ENCODE measurements around the gene NBEAL1.
A peak's percentile ranks its signal among the peaks of the same experiment; 100 is the strongest.
"Not testable (repeated sequence)": the region's sequence is repeated elsewhere in the genome, so short reads cannot be mapped to it uniquely, and the experiment has no call there.

NBEAL1 gene

GRCh38 chr2:203066519-203067091, 51.9 kb downstream of the NBEAL1 start:
- POLR2A ChIA-PET; H3K9me3 ChIP-seq (ENCODE audit: control insufficient read depth, insufficient read depth, low read depth, low read length); CTCF ChIA-PET; H3K4me3 ChIP-seq (ENCODE audit: low read depth, low read length); H3K4me1 ChIP-seq (ENCODE audit: control insufficient read depth, insufficient read depth, low read length); H3K27ac ChIP-seq (ENCODE audit: extremely low read depth, low read depth, low read length): not testable (repeated sequence)
- peak; percentile 16 for TF ChIP-seq SETDB1 (IDR thresholded peaks at IDR 0.05; ENCODE audit: insufficient read length, low read length)
- H3K36me3 ChIP-seq (ENCODE audit: control insufficient read depth in 2 of 2, insufficient read depth in 1 of 2, low read length in 2 of 2) = peaks cover 7 to 26% of the 10 kb centered on the region in 2 experiments; a peak in 2 of 3 replicates

- POLR2A ChIA-PET = no interaction called here
- Histone ChIP-seq H3K4me1 (ENCODE audit: control insufficient read depth, insufficient read depth, low read length) (no peaks in the 10 kb centered on the region), H3K36me3 (ENCODE audit: control insufficient read depth in 2 of 2, insufficient read depth in 1 of 2, low read length in 2 of 2) (peaks cover 3 to 27% of the 10 kb centered on the region in 2 experiments; a peak in 2 of 3 replicates), H3K9me3 (ENCODE audit: control insufficient read depth, insufficient read depth, low read depth, low read length) (no peaks in the 10 kb centered on the region), H3K27ac (ENCODE audit: extremely low read depth, low read depth, low read length) (no peak overlapping the region), H3K4me3 (ENCODE audit: low read depth, low read length) (no peak overlapping the region)
- TF ChIP-seq ZNF48 (tag by site-specific recombination; IDR thresholded peaks at IDR 0.05) (no peak), ATF2 (tag by site-specific recombination; IDR thresholded peaks at IDR 0.05; ENCODE audit: low read depth) (no peak)
- CTCF ChIA-PET = interaction anchor here (1.1 kb wide), 1 partner anchor 150 kb away, joined by 5 read pairs; no protein-coding TSS in a partner anchor
These were observed 56.0 kb downstream of the NBEAL1 start for GRCh38 chr2:203070701-203071100.

- POLR2A ChIA-PET = no interaction called here
- no peaks in the 10 kb centered on the region for H3K9me3 ChIP-seq (ENCODE audit: control insufficient read depth, insufficient read depth, low read depth, low read length)
- H3K4me3 ChIP-seq (ENCODE audit: low read depth, low read length) = no peak overlapping the region
- H3K27ac ChIP-seq (ENCODE audit: extremely low read depth, low read depth, low read length) = no peak overlapping the region
- CTCF ChIA-PET = no interaction called here
- H3K4me1 ChIP-seq (ENCODE audit: control insufficient read depth, insufficient read depth, low read length) = no peaks in the 10 kb centered on the region
- no peak for TF ChIP-seq ZNF350 (tag by site-specific recombination; IDR thresholded peaks at IDR 0.05)
- TF ChIP-seq ZNF121 (tag by site-specific recombination; IDR thresholded peaks at IDR 0.05) = no peak
- no peak for TF ChIP-seq ATF2 (tag by site-specific recombination; IDR thresholded peaks at IDR 0.05; ENCODE audit: low read depth)
- TF ChIP-seq ZNF580 (tag by site-specific recombination; IDR thresholded peaks at IDR 0.05) = no peak
- TF ChIP-seq ZBTB48 (tag by site-specific recombination; IDR thresholded peaks at IDR 0.05) = no peak
- peaks cover 3 to 27% of the 10 kb centered on the region in 2 experiments; a peak in 2 of 3 replicates for H3K36me3 ChIP-seq (ENCODE audit: control insufficient read depth in 2 of 2, insufficient read depth in 1 of 2, low read length in 2 of 2)
These were observed 56.5 kb downstream of the NBEAL1 start for GRCh38 chr2:203071148-203071547.

GRCh38 chr2:203072371-203072770, 57.7 kb downstream of the NBEAL1 start:
- POLR2A ChIA-PET = interaction anchor here (0.6 kb wide), 1 partner anchor 21 kb away, joined by 5 read pairs; no protein-coding TSS in a partner anchor
- no peaks in the 10 kb centered on the region for H3K4me1 ChIP-seq (ENCODE audit: control insufficient read depth, insufficient read depth, low read length)
- no peak overlapping the region for H3K27ac ChIP-seq (ENCODE audit: extremely low read depth, low read depth, low read length)
- H3K9me3 ChIP-seq (ENCODE audit: control insufficient read depth, insufficient read depth, low read depth, low read length) = no peaks in the 10 kb centered on the region
- TF ChIP-seq ZNF112 (tag by site-specific recombination; IDR thresholded peaks at IDR 0.05) (no peak), SETDB1 (IDR thresholded peaks at IDR 0.05; ENCODE audit: insufficient read length, low read length) (peak; percentile 23), ZNF707 (tag by site-specific recombination; IDR thresholded peaks at IDR 0.05) (no peak), ZNF837 (tag by site-specific recombination; IDR thresholded peaks at IDR 0.05) (no peak), ZFP41 (tag by site-specific recombination; IDR thresholded peaks at IDR 0.05; ENCODE audit: borderline replicate concordance) (no peak), ZNF571 (tag by site-specific recombination; IDR thresholded peaks at IDR 0.05) (no peak), YY1 (tag by site-specific recombination; IDR thresholded peaks at IDR 0.05) (no peak), GLIS2 (tag by site-specific recombination; IDR thresholded peaks at IDR 0.05) (no peak), ZNF341 (tag by site-specific recombination; IDR thresholded peaks at IDR 0.05; ENCODE audit: low read depth) (no peak)
- H3K4me3 ChIP-seq (ENCODE audit: low read depth, low read length) = no peak overlapping the region
- peaks cover 3 to 27% of the 10 kb centered on the region in 2 experiments; a peak in 2 of 3 replicates for H3K36me3 ChIP-seq (ENCODE audit: control insufficient read depth in 2 of 2, insufficient read depth in 1 of 2, low read length in 2 of 2)
- CTCF ChIA-PET = no interaction called here
